GM10248 (cell line): ENCODE measurements around the gene MBD2.

ENCODE experiments used
- CTCF ChIA-PET: fragments of 300-600 bp; sonication (Branson Sonifier 250); formaldehyde crosslinking; extraction: SDS; loops from one replicate; lab custom pipeline; 2021; ENCODE audit warnings: antibody characterized with exemption; lab: Yijun Ruan, JAX
- POLR2A ChIA-PET: fragments of 350-650 bp; sonication (Branson Sonifier 250); formaldehyde crosslinking; extraction: SDS; loops from one replicate; lab custom pipeline; 2020; ENCODE audit warnings: antibody characterized with exemption; lab: Yijun Ruan, JAX
- DNase-seq: peaks from one replicate; pipeline ENCODE4 v3.0.0; 2012; ENCODE audit errors: extremely low spot score
- TF ChIP-seq, protein P1 (sequence below): IDR thresholded peaks from 2 replicates; pipeline ENCODE4 v1.5.1; 2012; ENCODE audit warnings: mild to moderate bottlenecking, low read depth; ENCODE audit errors: extremely low read depth, missing control alignments, control extremely low read depth

The MBD2 gene

DNA sequence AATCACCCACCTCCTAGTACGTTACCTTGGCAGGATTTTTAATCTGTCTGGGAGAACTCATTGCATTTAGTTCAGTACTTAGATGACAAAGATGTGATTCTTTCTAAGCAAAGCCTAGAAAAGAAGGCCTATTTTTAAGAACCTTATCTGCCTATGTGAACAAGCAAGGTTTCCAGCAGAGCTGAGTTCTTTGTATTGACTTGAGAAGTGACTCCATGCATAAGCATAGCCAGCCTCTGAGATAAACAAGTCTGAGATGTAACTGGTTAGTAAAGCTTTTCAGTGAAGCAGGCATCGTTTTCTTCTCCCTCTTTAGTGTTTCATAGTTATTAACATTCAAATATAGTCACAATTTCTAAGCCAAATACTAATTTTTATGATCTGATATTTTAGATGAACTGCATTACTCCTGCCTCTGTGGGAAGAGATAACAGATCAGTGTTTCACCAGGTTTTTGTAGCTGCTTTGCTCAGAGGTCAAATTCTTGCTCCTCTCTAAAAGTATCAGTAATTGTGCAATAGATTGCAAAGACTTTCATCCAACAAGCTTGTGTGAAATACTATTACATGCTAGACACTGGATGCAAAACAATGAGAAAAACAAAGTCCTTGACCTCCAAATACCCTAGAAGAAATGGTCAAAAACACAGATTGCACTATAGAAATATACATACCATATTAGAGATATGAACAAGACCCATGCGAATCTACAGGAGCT, 107.8 kb downstream of the MBD2 start:
- ChIA-PET CTCF (interaction anchor here (1.1 to 10.2 kb wide), 4 partner anchors 12 to 549 kb away, joined by 3 to 111 read pairs (median 4); no protein-coding TSS in a partner anchor), POLR2A (no interaction called here)
- no peak for DNase-seq
- TF ChIP-seq, protein P1, sequence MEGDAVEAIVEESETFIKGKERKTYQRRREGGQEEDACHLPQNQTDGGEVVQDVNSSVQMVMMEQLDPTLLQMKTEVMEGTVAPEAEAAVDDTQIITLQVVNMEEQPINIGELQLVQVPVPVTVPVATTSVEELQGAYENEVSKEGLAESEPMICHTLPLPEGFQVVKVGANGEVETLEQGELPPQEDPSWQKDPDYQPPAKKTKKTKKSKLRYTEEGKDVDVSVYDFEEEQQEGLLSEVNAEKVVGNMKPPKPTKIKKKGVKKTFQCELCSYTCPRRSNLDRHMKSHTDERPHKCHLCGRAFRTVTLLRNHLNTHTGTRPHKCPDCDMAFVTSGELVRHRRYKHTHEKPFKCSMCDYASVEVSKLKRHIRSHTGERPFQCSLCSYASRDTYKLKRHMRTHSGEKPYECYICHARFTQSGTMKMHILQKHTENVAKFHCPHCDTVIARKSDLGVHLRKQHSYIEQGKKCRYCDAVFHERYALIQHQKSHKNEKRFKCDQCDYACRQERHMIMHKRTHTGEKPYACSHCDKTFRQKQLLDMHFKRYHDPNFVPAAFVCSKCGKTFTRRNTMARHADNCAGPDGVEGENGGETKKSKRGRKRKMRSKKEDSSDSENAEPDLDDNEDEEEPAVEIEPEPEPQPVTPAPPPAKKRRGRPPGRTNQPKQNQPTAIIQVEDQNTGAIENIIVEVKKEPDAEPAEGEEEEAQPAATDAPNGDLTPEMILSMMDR, result no peak

DNA sequence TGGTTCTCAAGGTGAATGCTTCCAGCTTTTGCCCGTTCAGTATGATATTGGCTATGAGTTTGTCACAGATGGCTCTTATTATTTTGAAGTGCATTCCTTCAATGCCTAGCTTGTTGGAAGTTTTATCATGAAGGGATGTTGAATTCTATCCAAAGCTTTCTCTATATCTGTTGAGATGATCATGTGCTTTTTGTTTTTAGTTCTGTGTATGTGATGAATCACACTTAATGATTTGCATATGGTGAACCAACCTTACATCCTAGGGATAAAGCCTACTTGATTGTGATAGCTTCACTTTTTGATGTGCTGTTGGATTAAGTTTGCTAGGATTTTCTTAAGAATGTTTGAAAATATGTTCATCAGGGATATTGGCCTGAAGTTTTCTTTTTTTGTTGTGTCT, 112.1 kb downstream of the MBD2 start:
- POLR2A ChIA-PET, result no interaction called here
- CTCF ChIA-PET, result interaction anchor here (1.0 to 10.2 kb wide), 2 partner anchors 16 to 21 kb away, joined by 3 to 111 read pairs; no protein-coding TSS in a partner anchor
- DNase-seq, result no peak
- TF ChIP-seq, protein P1, result no peak

DNA sequence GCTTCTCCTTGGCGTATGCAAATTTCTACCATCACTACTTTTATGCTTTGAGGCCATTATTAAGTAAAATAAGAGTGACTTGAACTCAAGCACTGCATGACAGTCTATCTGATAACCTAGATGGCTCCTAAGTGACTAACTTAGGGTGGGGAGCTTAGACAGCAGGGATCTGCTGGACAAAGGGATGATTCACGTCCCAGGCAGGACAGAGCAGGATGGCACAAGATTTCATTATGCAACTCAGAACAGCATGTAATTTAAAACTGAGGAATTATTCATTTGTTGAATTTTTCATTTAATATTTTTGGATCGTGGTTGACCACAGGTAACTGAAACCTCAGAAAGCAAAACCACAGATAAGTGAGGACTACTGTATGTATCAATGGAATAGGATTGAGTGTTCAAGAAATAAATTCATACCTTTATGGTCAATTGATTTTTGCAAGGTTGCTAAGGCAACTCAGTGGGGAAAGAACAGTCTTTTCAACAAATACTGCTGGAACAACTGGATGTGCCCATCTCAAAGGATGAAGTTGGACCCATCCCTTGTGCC, 115.3 kb downstream of the MBD2 start:
- ChIA-PET POLR2A (no interaction called here), CTCF (interaction anchor here (1.3 kb wide), 1 partner anchor 10 kb away, joined by 4 read pairs; no protein-coding TSS in a partner anchor)
- TF ChIP-seq, protein P1, result no peak
- no peak for DNase-seq

DNA sequence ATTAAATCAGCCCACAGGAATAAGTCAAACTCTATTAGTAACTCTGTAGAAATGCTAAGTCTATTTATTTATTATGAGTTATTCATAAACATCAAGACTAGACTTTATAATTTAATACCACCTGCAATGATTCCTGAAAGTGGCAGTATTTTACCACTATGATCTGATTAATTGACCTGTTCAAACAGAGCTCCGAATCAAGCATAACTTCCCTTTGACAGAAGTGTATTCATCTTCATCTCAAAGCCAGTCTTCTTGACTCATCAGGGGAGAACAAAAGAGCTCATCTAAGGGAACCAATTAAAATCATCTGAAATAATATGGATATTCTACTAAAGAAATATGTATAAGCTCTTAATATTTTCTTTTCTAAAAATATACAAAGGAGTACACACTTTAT, 122.3 kb downstream of the MBD2 start:
- POLR2A ChIA-PET, result no interaction called here
- CTCF ChIA-PET, result interaction anchor here (1.0 to 2.4 kb wide), 3 partner anchors 10 to 17 kb away, joined by 3 to 12 read pairs (median 3); no protein-coding TSS in a partner anchor
- TF ChIP-seq, protein P1, result no peak
- DNase-seq, result no peak
